Renal cortical epithelial cell (primary cell): ENCODE data around the gene SUMO2. TPM values are rescaled to one million over a fixed set of nuclear protein-coding genes. Genes with fewer than 3 reads are reported as not detected.
"Not testable (repeated sequence)": the region's sequence is repeated elsewhere in the genome, so short reads cannot be mapped to it uniquely, and the experiment has no call there.

ENCODE experiments used
- DNase-seq: peaks from one replicate; pipeline ENCODE4 v3.0.0-alpha.2; 2011; ENCODE audit warnings: low read depth
- total RNA-seq: library from RNA; depleted of rRNA; stranded (reverse); fragments of >200 nt; gene quantifications from 2 replicates; pipeline ENCODE4 v1.2.3, GENCODE V29; 2014

Gene SUMO2
- total RNA-seq, 1 donor from 2014 or later = 96.6 TPM

GRCh38 chr17:75144816-75145512, 37.8 kb downstream of the SUMO2 start:
- no peak for DNase-seq

- no peak for DNase-seq
These were observed 40.4 kb downstream of the SUMO2 start for GRCh38 chr17:75142236-75142971.

- DNase-seq = no peak
These were observed 44.2 kb downstream of the SUMO2 start for GRCh38 chr17:75138519-75138918.

- DNase-seq = not testable (repeated sequence)
These were observed 45.0 kb downstream of the SUMO2 start for GRCh38 chr17:75137762-75138161.

- no peak for DNase-seq
These were observed 46.8 kb downstream of the SUMO2 start for GRCh38 chr17:75135946-75136345.

- DNase-seq = no peak
These were observed 47.3 kb downstream of the SUMO2 start for GRCh38 chr17:75135452-75135851.

- not testable (repeated sequence) for DNase-seq
These were observed 49.0 kb downstream of the SUMO2 start for GRCh38 chr17:75133607-75134347.

GRCh38 chr17:75133001-75133400, 49.8 kb downstream of the SUMO2 start:
- no peak for DNase-seq

GRCh38 chr17:75132018-75133000, 50.5 kb downstream of the SUMO2 start:
- DNase-seq = not testable (repeated sequence)

- DNase-seq = peak; percentile 35
These were observed 51.3 kb downstream of the SUMO2 start, which contains the start of gene NT5C for GRCh38 chr17:75131278-75132017. Gene NT5C (minus strand): TSS chr17:75131742. CDS start chr17:75131707, 35 bp downstream.

GRCh38 chr17:75130632-75131277, 52.0 kb downstream of the SUMO2 start:
- DNase-seq = peak; percentile 48

GRCh38 chr17:75130059-75130631, 52.6 kb downstream of the SUMO2 start:
- DNase-seq = no peak

- no peak for DNase-seq
These were observed 53.2 kb downstream of the SUMO2 start for GRCh38 chr17:75129576-75129975.

GRCh38 chr17:75128694-75129505, 53.9 kb downstream of the SUMO2 start:
- DNase-seq = no peak

- DNase-seq = not testable (repeated sequence)
These were observed 54.8 kb downstream of the SUMO2 start for GRCh38 chr17:75127936-75128335.

GRCh38 chr17:75126954-75127353, 55.8 kb downstream of the SUMO2 start:
- no peak for DNase-seq

- DNase-seq = no peak
These were observed 56.8 kb downstream of the SUMO2 start for GRCh38 chr17:75125984-75126383.

- no peak for DNase-seq
These were observed 58.0 kb downstream of the SUMO2 start for GRCh38 chr17:75124819-75125162.
